GM18499 (cell line): ENCODE data around the gene LHX8.
"Not testable (repeated sequence)": the region's sequence is repeated elsewhere in the genome, so short reads cannot be mapped to it uniquely, and the experiment has no call there.

Experiments used
- ATAC-seq: cut with Tn5 transposase; IDR thresholded peaks from one replicate; pipeline ENCODE4 v1.9.1; 2021; ENCODE audit warnings: moderate number of reproducible peaks; ENCODE audit not compliant: insufficient read depth, unreplicated experiment

Gene LHX8

DNA sequence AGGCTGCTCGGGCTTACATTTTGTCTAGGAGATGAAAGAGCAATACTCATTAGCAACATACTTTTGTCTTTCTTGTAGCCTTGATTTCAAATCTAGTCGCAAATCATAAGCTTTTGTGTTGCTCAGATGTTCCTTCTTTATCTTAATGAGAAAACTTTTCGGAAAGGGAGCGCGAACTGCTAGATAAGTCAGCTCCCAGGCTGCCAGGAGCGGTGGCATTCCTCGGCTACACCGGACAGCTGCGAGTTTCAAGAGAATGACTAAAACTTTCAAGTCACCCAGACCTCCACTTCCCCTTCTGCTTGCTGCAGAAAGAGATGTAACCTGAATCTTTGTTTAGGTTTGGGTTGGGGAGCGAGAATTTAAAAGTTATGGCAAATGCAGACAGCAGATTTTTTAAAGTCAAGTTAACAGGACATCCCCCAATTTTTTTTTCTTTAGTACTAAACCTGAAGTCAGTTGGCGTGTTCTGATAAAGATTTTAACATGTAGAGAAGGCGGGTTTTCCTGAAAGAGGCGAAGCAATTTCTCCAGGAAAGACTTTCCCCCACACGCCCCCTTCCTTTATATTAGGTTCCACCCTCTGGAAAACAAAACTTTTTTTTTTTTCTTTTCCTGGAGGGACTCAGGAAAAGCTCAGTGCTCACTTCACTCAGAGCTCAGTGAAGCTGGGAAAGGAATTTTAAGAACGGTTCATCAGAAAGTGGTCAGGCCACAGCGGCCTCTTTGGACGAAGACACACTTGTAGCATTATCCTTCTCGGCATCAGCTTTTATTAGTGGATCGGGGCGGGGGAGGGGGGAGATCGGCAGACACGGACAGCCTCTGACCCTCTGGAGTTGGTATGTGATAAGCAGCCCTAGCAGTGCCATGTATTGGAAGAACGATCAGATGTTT, at the start of gene LHX8:
Gene LHX8, plus strand, starts transcription at position 639 of the 897 bp plus-strand sequence. CDS start 2,227 bp downstream, outside the sequence.
- ATAC-seq: no peak

DNA sequence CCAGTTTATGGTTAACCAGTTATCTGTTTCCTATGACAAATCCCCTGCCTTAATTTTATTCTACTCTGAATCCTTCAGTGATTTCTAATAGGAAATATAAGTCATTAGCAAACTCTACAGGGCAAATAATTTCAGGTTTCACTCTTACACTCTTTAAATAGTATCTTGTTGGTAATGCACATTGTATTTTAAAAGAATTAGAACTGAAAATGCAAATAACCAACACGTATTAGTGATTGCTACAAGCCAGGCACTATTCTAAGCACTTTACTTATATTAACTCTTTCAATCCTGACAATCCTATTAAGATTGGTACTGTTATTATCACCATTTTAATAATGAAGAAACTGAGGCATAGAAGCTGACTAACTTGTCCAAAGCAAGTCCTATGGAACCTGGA, 48.3 kb upstream of the LHX8 start:
- ATAC-seq: no peak

DNA sequence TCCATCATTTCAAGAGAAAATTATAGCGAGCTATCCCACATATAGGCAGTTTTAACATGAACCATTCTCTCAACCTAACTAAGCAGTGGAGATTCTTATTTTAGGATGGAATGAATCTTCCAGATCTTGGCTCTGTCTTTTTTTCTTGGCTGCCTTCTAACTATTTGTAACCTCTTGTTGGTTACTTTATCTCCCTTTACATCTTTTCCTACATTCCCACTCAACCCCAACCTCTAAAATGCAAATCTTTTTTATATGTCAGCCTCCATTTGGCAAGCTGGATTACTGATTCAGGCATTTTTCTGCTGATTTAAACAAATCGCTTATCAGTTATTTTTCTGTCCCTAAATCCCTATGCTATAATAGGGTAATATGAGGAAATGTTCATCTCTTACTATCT, 46.9 kb upstream of the LHX8 start:
- no peak for ATAC-seq

DNA sequence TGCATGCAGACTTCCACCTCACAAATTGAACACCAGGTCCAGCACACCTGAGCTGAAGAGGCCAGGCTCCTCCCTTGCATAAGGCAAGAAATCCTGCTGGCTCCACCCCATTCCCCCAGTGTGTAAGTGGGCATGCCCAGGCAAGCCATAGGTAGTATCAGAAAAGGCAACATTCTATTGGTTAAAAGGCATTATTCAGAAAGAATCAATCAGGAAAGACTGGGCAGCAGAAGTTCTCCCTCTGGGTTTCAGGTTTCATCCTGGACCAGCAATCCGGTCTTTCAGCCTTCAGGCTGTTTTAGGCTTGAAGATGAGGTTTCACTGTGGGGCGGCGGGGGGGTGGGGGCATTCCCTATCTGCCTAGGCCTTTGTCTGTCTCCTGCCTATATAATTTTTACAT, 42.0 kb upstream of the LHX8 start:
- no peak for ATAC-seq

DNA sequence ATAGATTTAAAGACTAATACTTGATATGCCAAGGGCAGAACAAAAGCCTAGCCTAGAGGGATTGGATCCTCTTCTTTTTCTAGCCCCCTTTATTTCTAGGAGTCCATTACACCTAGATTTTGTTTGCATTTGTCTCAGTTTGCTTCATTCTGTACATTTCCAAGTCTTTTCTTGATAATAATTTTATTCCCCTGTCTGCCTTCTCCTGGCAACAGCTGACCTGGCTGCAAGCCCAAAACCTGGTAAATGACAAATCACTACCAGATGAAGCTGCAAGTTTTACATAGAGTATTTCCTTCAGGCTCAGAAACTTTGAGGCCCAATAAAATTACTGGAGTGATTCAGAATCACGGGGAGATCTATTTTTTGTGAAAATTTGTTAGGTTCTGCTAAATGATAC, 36.5 kb upstream of the LHX8 start:
- ATAC-seq: no peak

DNA sequence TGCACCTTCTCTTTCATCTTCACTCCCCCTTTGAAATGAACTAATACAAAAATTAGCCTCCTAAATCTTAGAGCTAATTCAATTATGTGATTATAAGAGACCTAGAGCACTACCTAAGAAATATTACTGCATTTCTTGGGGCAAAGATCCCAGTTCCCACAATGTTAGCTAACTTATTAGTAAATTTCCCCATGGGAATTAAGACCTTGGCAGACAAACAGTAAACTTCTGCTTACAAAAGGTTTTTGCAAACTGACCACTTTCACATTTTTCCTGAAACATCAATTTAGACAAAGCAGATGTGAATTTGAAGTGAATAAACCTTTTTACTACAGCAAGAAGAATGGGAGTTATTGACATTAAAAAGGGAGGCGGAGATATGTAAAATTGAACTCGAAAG, 34.6 kb upstream of the LHX8 start:
- no peak for ATAC-seq

DNA sequence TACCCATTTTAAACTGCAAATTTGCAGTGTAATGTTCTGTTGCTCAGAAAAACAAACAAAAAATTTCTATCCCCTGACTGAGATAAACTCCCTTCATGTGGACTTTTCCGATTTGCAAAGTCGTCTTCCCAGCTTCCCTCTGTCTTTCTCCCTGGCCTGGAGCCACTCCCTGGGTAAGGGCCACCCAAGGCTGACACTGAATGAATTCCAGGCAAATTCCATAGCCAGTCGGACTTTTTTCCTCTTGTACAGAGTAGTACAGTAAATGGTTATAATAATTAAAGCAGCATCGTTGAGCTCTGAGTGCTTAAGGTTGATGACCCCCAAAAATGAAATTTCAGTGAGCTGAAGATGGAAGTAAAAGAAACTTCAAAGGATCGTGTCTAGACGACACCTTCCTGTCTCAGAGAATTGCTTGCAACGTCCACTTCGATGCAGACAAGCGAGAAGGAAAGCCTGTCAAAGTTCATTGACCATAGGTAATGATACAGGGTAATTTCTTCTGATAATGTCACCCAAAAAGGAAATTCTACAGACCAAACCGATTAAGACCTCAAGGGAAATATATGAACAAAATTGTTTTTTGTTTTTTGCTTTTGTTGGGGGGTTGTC, 33.6 kb upstream of the LHX8 start:
- no peak for ATAC-seq

DNA sequence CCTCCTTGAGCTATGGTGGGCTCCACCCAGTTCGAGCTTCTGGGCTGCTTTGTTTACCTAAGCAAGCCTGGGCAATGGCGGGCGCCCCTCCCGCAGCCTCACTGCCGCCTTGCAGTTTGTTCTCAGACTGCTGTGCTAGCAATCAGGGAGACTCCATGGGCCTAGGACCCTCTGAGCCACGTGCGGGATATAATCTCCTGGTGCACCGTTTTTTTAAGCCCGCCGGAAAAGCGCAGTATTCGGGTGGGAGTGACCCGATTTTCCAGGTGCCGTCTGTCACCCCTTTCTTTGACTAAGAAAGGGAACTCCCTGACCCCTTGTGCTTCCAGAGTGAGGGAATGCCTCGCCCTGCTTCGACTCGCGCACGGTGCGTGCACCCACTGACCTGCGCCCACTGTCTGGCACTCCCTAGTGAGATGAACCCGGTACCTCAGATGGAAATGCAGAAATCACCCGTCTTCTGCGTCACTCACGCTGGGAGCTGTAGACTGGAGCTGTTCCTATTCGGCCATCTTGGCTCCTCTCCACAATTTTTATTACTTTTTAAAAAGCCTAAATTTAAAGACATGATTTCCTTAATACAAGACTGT, 21.7 kb upstream of the LHX8 start:
- not testable (repeated sequence) for ATAC-seq

DNA sequence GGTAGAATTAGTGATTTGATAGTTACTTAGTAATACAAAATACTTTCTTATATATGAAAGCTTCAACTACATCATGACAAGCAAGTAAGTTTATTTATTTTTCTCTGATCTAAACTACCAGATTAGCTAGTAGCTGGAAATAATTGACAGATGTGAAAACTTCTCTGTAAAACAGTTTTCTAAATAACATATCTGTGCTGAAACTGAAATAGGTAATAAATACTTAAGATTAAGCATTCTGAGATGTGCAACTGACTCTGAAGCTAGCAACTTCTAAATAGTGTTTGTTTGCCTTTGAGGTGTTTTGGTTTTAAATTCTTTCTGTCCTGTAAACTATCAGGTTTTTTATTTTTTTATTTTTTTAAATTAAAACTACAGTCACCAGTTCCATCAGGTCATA, 18.5 kb upstream of the LHX8 start:
- no peak for ATAC-seq

DNA sequence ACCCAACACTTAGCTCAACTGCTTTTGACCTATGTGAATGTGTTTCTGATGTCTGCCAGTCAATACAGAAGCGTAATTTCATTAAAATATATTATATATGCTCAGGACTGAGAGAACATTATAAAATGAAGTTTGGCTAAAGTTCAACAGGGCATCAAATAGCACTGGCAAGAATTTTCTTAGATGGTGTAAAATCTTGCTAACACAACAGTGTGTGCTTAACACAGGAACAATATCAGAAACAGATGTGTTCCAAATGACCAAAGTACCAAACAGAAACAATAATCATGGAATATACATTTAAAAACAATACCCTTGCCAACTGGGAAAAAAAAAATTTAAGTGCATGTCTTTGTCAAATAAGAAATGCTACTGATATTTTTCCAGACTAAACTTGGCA, 10.4 kb upstream of the LHX8 start:
- no peak for ATAC-seq

DNA sequence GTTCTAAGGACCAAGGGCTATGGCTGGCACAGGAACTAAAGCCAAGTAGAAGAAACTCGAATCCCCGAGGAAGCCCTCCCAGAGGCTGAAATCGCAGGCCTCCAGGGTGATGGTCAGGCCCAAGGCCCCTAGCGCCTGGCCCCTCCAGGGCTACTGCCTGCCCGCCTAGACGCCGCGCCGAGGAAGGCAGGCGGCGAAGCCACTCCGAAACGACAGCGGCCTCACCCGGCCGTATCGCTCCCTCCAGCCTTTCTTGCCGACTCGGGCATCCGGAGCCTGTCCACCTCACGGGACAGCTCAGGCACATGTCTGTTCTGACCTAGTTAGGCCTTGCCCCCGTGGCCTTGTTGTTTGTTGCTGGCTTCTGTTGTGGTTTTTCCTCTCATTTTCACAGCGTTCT, 9.7 kb upstream of the LHX8 start:
- no peak for ATAC-seq

DNA sequence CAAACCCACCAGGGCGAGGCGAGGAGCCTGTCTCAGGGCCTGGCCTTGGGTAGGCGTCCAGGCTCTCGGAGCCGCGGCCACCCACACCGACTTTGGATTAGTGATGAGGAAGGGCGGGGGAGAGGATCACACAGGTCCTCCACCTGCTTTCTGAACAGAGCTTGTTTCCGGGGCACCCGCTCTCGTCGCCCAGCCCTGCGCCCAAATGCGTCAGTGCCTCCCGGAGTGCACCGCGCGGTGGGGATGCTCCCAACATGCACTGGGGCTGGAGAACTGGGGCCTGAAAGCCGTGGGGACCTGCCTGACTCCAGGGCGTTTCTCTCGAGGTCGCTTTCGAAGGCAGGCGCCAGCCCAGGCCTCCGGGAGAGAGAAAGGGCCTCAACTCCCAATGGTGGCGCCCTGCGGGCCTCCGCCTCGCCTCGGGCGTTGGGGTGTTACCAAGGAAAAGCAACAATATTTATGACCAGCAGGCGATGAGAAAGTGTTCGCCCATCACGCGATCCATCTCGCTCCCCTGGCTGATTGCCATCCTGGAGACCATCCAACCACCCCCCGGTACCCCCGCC, 8.9 kb upstream of the LHX8 start:
- ATAC-seq: no peak

DNA sequence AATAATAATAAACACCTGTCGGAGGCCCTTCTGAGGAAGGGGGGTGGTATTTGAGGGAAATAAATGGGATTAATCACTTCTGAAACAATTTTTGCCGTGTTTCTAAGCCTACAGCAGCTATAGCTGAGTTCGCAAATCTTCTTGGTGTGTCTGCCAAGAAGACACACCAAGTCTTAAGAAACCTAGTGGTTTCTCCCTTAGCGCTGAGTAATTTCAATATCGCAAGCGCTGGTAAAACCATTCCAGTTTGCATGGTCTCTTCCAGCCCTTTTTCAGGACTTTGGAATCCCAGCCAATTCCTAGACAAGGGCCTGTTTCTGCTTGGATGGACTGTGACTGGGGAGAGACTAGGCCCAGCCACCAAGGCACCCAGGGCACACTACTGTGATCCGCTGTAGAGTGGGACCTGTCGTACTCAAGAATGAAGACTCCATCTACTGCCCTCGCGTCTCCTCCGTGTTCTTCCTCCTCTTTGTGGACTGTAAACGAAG, 7.5 kb upstream of the LHX8 start:
- ATAC-seq: no peak

DNA sequence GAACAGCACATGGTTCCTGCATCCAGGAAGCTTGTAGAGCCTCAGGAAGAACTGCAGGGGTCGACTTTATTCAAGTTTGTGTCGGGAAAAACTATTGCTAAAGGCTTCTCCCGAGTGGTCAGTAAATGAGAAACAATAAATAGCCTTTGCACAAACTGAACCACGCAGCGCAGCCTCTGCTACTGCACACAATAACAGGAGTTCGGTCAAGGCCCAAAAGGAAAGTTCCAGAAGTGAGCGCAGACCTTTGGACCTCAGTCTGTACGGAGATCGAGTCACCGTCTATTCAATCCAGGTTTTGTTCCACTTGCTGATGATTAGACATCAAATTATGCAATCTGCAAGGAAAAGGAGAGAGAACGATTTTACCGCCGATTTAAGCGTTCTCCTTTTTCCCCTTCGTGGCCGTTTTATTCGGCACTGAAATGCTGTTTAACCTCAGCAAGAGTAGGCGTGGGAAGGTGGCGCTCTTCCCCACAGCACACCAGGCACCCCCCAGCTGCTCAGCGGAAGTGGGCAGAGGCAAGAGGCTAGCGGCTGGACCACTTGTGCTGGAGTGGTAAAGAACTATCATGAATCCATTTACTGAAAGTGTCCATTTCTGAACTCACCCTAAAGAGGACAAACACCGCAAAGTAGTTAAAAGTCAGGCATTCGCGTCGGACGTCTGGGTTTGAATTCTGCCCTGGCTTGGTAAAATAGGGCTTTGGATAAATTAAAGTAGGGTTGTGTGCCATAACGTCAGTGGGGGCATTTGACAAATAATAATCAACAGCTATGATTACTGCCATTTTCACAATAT, 6.1 kb upstream of the LHX8 start:
- ATAC-seq: no peak

DNA sequence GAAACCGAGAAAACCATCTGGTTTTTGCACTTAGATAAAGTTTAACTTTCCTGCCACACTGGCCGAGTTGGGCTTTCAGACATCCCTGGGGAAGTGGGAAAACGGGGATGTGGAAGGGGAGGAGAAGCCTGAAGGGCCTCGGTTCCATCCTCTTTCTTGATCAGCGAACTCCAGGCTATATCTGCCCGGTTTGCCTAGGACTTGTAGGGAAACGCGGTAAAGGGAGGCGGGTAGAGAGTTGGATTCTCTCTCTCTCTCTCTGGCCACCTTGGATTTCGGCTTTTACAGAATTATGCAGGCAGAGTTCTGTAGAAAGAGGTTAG, 4.6 kb upstream of the LHX8 start:
- ATAC-seq: no peak

DNA sequence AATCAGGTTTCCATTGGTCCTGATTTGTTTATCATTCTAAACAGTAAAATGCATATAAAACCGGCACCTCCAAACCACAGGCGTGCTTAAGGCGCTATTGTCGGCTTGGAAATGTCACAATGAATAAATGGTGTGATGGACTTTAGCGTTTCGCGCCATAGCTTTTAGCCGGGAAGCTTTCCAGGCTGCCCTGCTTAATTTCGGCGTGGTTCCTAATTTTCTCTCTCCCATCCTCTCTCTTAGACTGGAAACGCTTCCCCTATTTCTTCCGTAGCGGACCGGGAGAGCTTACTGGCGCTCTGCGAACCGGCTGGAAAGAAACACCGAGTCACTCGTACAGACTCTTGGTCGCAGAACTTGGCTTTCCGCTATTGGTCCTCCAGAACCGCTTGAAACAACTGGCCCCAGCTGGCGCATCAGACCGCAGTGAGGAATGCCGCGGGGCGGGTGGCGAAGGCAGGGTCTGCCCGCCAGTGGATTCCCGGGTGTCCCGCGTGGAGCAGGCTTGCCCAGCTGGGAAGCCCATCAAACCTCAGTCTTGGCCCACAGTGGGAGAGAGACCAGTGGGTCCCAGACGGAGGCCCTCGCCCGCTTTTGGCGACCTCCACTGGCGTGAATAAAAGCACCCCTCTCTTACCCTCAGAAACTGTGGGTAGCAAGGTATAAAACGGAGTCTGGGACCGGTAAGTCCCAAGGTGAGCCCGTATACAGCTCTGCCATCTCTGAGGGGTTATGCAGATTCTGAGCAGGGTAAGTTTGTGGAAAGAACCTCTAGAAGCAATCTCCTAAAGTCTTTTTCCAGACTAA, 4.0 kb upstream of the LHX8 start:
- ATAC-seq: no peak

DNA sequence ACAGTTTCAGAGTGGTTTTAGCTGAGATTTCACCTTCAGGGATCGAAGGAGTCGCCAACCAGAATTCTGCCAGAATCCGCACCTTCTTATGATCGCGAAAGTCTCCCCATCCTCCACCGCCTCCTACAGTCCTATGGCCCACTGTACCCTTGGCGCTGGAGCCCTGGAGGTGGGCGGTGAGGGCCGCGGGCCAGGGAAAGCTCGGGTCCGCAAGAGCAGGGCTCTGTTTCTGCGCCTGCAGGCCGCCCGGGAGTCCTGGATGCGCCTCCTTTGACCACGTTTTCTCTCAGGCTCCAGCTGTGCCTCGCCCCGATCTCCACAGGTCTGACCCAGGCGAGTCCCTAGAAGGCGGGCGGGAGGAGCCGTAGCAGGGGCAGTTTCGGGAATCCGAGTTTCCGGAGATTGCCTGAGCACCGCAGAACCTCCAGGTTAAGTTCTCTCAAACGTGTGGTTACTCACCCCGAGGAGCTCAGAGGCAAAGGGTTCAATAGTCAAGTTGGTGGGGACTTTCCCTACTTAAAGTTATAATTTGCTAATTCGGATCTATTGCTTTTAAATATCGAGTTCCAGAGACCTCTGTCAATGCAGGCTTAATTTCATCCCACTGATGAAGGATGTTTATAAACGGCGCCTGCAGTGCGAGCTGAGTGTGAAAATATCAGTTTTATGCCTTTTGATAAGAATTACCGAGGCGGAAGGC, 3.2 kb upstream of the LHX8 start:
- no peak for ATAC-seq

DNA sequence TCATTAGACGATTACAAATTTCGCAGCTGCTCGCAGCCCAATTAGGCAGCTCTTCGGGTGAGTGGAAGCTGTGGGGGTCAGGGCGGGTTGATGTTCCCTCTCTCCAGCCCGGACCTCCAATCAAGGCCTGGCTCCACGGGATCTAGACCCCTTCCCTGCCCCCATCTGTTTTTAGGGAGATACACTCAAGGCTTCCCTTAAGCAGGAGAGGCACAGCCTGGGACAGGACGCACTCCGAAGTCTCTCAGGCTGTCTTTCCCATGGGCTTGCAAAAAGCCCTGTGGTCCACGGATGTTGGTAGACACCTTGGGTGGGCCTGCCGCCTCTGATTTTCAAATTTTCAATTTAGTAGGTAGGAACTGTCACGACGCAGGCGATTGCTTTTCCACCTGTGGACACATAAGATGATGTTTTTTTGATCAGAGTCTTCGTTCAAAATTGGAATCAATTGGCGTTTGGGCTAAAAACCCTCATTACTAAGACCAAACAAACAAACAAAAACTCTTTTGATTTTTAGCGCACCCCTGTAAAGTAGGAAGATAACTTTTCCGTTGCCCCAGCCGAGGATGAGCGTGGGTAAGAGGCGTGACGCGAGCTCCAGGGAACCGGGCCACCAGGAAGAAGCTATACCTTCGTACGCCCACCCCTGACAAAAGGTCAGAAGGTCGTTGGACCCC, 2.5 kb upstream of the LHX8 start:
- ATAC-seq: no peak
